Cardiac septum (tissue), 1 donor: ENCODE data around the gene BLCAP. TPM values are rescaled to one million over a fixed set of nuclear protein-coding genes. Genes with fewer than 3 reads are reported as not detected.
"Not testable (repeated sequence)": the region's sequence is repeated elsewhere in the genome, so short reads cannot be mapped to it uniquely, and the experiment has no call there.

Experiments
- DNase-seq: peaks from one replicate; pipeline ENCODE4 v3.0.0-alpha.2; 2020; ENCODE audit warnings: low spot score
- intact Hi-C: fragments of 100-400 bp; cut with DNase I; formaldehyde crosslinking; loops from one replicate; pipeline ENCODE4 v1.14.0; 2022
- long read RNA-seq: library from polyadenylated mRNA; unstranded; transcript quantifications from one replicate; pipeline ENCODE4 v2.0.0, GENCODE V29; 2021
- total RNA-seq: library from RNA; stranded (reverse); fragmentation: NEBNext Ultra II Directional; extraction: Animal tissue kit (Norgen Biotek cat#: 25700); gene quantifications from one replicate; pipeline ENCODE4 v1.2.1, GENCODE V29; 2021
- donor health status: DM: no; HTN: no; CAD: no.

BLCAP gene, protein sequence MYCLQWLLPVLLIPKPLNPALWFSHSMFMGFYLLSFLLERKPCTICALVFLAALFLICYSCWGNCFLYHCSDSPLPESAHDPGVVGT
- 89.3 TPM for total RNA-seq
- long read RNA-seq, transcript BLCAP-215 (2 exons, 2,017 nt), result major isoform, 190 of 226 reads
- long read RNA-seq, partial matches to known transcripts, result 0 of 226 reads
- long read RNA-seq, other reads (novel, unspliced or antisense), result 33 of 226 reads

DNA sequence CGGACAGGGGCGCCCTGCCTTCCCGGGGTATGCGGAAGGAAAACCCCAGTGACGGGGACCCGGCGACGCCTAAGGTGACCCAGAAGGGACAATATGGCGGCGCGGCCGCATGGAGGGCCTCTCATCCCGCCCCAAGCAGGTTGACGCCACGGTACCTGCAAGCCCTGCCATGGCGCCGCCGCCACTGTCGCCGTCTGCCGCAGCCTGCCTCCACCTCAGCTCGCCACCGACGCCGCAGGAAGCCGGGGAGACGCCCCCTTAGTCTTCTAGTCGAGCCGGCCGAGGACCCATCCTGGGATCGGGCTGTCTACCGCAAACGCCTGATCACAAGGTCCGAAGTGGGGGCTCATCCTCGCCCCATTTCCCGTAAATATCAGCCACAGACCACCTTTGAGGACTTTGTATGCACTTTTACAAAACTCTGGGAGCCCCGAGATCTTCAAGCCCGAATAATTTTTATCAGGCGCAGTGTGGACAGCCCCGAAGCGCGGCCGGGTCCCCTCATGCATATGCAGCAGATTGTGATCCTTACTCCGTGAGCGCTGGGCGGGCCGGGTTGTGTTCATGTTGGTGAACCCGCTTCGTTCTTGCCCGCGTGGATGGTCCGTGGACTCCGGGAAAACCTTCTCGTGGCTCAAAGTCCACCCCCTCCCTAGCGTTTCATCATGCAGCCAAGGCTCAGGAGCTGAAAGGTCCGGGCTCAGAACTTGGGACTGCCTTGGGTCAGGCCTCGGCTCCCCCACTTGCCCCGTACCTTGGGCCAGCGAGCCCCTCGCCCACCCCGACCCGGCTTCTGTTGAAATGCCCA is at the start of gene BLCAP:
TSS of gene BLCAP (minus strand) at position 239 of the 808 bp plus-strand sequence. CDS start 8,702 bp downstream, outside the sequence.
- intact Hi-C loops, result loop anchor here (5.0 kb wide), 2 partner anchors 141 to 241 kb away; partner anchors contain the start of gene MANBAL
- DNase-seq, result peak; percentile 94

DNA sequence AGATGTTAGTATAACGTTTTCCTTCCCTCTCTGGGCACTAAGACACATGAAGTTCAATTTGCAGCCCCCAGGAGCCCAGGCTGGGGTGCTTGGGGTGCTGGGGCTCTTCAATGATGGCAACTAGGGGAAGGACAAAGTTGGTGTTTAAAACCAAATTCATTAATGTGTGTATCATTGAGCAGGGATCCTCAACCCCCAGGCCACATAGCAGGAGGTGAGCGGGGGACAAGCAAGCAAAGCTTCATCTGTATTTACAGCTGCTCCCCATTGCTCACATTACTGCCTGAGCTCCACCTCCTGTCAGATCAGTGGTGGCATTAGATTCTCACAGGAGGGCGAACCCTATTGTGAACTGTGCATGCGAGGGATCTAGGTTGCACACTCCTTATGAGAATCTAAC is 49.8 kb upstream of the BLCAP start:
- intact Hi-C loops, DNase-seq: not testable (repeated sequence)

GRCh38 chr20:37576911-37577310 is 49.2 kb upstream of the BLCAP start:
- intact Hi-C loops, result no loop called here
- DNase-seq, result no peak

DNA sequence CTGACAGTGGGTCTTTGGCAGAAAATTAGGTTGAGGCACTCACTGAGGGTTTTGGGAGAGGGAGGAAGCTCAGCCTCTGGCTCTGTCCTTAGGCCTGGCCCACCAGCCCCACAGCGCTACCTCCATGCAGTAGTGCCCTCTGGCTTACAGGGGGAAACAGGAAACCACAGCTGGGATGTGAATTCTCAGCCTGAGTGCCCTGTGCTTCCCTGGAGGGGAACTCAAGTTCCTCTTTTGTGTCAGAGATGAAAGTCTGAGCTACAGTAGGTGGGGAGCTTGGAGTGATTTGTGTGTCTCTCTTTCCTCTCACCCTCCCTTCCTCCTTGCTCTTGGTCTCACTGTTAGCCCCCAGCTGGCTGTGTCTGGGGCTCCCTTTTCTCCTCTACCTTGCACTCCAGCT is 48.2 kb upstream of the BLCAP start:
- intact Hi-C loops, result no loop called here
- DNase-seq, result no peak

- DNase-seq, result no peak
- intact Hi-C loops, result no loop called here
Measured at GRCh38 chr20:37574199-37574890, 46.7 kb upstream of the BLCAP start.

- intact Hi-C loops, result no loop called here
- DNase-seq, result no peak
Measured at GRCh38 chr20:37573626-37574198, 46.0 kb upstream of the BLCAP start.

- no peak for DNase-seq
Measured at GRCh38 chr20:37571033-37571432, 43.4 kb upstream of the BLCAP start.

DNA sequence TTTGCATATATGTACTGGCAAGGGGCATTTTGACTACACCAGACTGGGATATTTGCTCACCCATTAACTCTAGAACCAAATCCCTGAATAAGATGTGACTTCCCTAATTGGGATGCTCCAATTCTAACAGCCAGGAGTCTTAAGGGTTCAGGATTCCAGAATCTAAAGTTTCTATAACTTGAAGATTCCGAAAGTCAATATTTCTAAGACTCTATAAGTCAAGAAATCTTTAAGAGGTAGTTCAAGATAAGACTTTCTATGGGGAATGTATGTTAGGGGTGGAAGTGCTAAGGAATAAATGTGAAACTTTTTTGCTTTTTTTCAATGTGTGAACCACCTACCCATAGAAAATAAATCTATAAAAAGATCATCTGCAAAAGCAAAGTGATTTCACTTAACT is 42.7 kb upstream of the BLCAP start:
- intact Hi-C loops, result no loop called here

More at GRCh38 chr20:37571033-37571432, 43.4 kb upstream of the BLCAP start:
- intact Hi-C loops, result no loop called here

GRCh38 chr20:37567671-37568588 is 40.3 kb upstream of the BLCAP start:
- intact Hi-C loops, result loop anchor here (10.0 kb wide), 1 partner anchor 657 kb away; no protein-coding TSS in a partner anchor
- DNase-seq, result peak; percentile 20

More for the DNA sequence above, 42.7 kb upstream of the BLCAP start:
- DNase-seq, result no peak

DNA sequence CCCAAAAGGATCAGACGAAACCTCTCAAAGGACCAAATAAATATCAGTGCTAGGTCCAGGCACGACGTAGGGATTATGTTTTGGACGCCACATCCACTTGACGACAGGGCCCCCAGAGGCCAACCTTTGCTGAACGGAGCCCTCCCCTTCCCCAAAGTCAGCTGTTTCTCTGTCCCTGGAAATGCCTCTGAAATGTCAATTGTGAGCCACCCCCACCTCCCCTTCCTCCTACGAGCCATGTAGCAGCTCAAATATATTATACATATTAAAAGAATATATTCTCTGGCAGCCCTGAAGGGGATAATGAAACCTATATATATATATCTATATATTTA is 39.6 kb upstream of the BLCAP start:
- DNase-seq, result peak; percentile 20
- intact Hi-C loops, result loop anchor here (10.0 kb wide), 1 partner anchor 658 kb away; no protein-coding TSS in a partner anchor

GRCh38 chr20:37566590-37567330 is 39.1 kb upstream of the BLCAP start:
- peak; percentile 39 for DNase-seq
- intact Hi-C loops, result loop anchor here (10.0 kb wide), 1 partner anchor 658 kb away; no protein-coding TSS in a partner anchor

- peak; percentile 33 for DNase-seq
- intact Hi-C loops, result loop anchor here (10.0 kb wide), 1 partner anchor 660 kb away; no protein-coding TSS in a partner anchor
Measured at GRCh38 chr20:37565134-37565811, 37.6 kb upstream of the BLCAP start.

GRCh38 chr20:37564388-37565133 is 36.9 kb upstream of the BLCAP start:
- intact Hi-C loops, result loop anchor here (5.0 to 10.0 kb wide), 2 partner anchors 428 to 660 kb away; no protein-coding TSS in a partner anchor
- peak; percentile 56 for DNase-seq

DNA sequence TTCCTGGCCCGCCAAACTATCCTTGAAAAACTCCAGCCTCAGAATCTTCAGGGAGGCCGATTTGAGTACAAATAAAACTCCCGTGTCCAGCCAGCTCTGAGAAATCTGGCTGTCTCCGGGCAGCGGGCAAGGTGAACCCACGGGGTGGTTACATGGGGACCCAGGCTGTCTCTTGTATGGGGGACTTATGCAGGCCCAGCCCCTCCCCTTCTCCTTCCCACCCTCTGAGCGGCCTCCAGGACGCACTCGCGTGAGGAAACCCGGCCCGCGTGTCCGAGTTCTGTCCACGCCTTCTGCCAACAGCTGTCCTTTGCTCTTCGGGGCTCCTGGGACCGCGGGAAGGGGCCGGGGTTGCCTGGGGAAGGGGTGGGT is 36.3 kb upstream of the BLCAP start:
- DNase-seq, result no peak
- intact Hi-C loops, result loop anchor here (5.0 to 10.0 kb wide), 2 partner anchors 428 to 661 kb away; no protein-coding TSS in a partner anchor

DNA sequence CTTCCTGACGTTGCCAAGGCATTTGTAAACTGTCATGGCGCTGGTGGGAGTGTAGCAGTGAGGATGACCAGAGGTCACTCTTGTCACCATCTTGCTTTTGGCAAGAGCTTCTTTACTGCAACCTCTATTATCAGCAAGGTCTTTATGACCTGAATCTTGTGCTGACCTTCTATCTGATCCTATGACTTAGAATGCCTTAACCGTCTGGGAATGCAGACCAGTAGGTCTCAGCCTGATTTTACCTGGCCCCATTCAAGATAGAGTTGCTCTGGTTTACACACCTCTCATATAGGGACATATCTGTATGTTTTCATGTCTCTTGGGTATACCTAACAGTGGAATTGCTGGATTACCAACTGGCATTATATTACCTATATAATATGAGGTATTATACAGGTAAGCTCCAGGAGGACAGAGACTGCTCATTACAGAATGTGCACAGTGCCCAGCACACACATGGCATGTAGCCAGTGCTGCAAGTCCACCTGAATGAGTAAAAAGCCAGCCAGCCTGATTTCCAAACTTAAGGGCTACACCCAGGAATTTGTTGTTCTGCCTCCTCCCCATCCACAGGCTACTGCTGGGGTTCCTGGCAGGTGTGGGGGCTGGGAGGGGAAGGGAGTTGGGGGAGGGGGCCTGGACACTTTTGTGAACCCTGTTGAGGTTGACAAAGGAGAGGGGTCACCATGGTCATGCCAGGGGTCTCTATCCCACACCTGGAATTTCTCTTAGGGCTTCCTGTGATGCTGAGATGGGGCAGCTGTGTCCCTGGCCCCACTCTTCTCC is 35.2 kb upstream of the BLCAP start:
- intact Hi-C loops, result loop anchor here (5.0 to 10.0 kb wide), 2 partner anchors 429 to 662 kb away; no protein-coding TSS in a partner anchor
- no peak for DNase-seq

DNA sequence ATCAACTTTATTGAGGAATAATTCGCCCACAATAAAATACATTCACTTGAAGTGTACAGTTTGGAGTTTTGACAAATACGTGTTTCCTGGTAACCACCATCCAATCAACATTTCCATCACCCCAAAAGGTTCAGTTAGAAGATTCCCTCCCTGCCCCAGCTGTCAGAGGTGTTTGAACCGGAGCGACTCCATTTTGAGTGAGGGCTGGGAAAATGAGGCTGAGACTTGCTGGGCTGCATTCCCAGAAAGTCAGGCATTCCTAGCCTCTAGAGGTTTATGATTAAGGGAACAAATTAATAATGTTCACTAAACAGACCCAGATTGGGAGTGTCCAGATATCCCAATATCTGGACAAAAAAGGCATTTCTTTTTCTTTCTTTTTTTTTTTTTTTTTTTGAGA is 33.0 kb upstream of the BLCAP start:
- intact Hi-C loops, result loop anchor here (5.0 to 10.0 kb wide), 2 partner anchors 432 to 664 kb away; no protein-coding TSS in a partner anchor
- no peak for DNase-seq
